Muscle of leg (tissue), 11 donors: Measurements from ENCODE around the gene FSIP2. TPM values are rescaled to one million over a fixed set of nuclear protein-coding genes. Genes with fewer than 3 reads are reported as not detected.
"Not testable (repeated sequence)": the region's sequence is repeated elsewhere in the genome, so short reads cannot be mapped to it uniquely, and the experiment has no call there.

Source experiments
- DNase-seq: peaks from one replicate; pipeline ENCODE4 v3.0.0; 2013
- H3K27ac ChIP-seq: one replicate; pipeline ENCODE4 v1.5.1; 2013; ENCODE audit warnings: mild to moderate bottlenecking, low read length, control low read depth
- H3K27me3 ChIP-seq: one replicate; pipeline ENCODE4 v1.6.1; 2013; ENCODE audit warnings: low read length; ENCODE audit not compliant: control insufficient read depth, insufficient read depth
- H3K36me3 ChIP-seq: one replicate; pipeline ENCODE4 v1.6.1; 2013; ENCODE audit warnings: low read length; ENCODE audit not compliant: control insufficient read depth, insufficient read depth
- H3K4me1 ChIP-seq: one replicate; pipeline ENCODE4 v1.6.1; 2013; ENCODE audit warnings: low read length; ENCODE audit not compliant: control insufficient read depth, insufficient read depth
- H3K4me3 ChIP-seq: one replicate; pipeline ENCODE4 v1.5.1; 2013; ENCODE audit warnings: low read length, control low read depth
- H3K9me3 ChIP-seq: replicated peaks from 2 replicates; pipeline ENCODE4 v1.6.1; 2013; ENCODE audit warnings: low read depth, low read length; ENCODE audit not compliant: control insufficient read depth
- WGBS: methylation state at CpG from one replicate; pipeline ENCODE4 v1.1.5; 2013; ENCODE audit warnings: missing lambda C conversion rate; ENCODE audit not compliant: insufficient coverage; 5-methylcytosine and 5-hydroxymethylcytosine counted together
- polyA plus RNA-seq, 8 donors: library from polyadenylated mRNA; unstranded; fragments of 120-200 nt; gene quantifications; one replicate each; pipeline versions ENCODE4 v1.2.1 to v1.2.3, GENCODE V29; 2013; ENCODE audit warnings: inconsistent platforms in 1 of 8, low replicate concordance in 1 of 8; ENCODE audit not compliant: insufficient read length in 8 of 8, insufficient read depth in 1 of 8
- total RNA-seq: library from RNA; stranded (reverse); fragments of 120-200 nt; gene quantifications from one replicate; pipeline ENCODE4 v1.2.4, GENCODE V29; 2013

Gene FSIP2
- total and polyA plus RNA-seq, 9 donors, result 0.63 to 2.6 (median 0.80) TPM

- Histone ChIP-seq H3K36me3 (no peaks in the 10 kb centered on the region), H3K4me1 (no peaks in the 10 kb centered on the region), H3K4me3 (no peak overlapping the region), H3K9me3 (no peaks in the 10 kb centered on the region), H3K27ac (no peak overlapping the region), H3K27me3 (no peaks in the 10 kb centered on the region)
- WGBS, result 88% methylated on average over 3 of the region's 4 CpGs
- DNase-seq, result no peak
These were observed 116.3 kb downstream of the FSIP2 start for GRCh38 chr2:185854885-185855284.

- Histone ChIP-seq H3K4me3 (no peak overlapping the region), H3K27ac (no peak overlapping the region), H3K27me3 (no peaks in the 10 kb centered on the region), H3K9me3 (no peaks in the 10 kb centered on the region), H3K4me1 (no peaks in the 10 kb centered on the region), H3K36me3 (no peaks in the 10 kb centered on the region)
- DNase-seq, result no peak
These were observed 119.1 kb downstream of the FSIP2 start for GRCh38 chr2:185857691-185858090.

- no peaks in the 10 kb centered on the region for H3K4me1 ChIP-seq
- H3K27me3 ChIP-seq, result no peaks in the 10 kb centered on the region
- no peak overlapping the region for H3K4me3 ChIP-seq
- H3K36me3 ChIP-seq, result no peaks in the 10 kb centered on the region
- no peak overlapping the region for H3K27ac ChIP-seq
- DNase-seq, result no peak
- H3K9me3 ChIP-seq, result no peaks in the 10 kb centered on the region
These were observed 120.9 kb downstream of the FSIP2 start for GRCh38 chr2:185859506-185859905.

GRCh38 chr2:185860321-185860720 lies 121.7 kb downstream of the FSIP2 start:
- H3K36me3 ChIP-seq, result no peaks in the 10 kb centered on the region

GRCh38 chr2:185862657-185863398 lies 124.2 kb downstream of the FSIP2 start:
- Histone ChIP-seq H3K27me3 (no peaks in the 10 kb centered on the region), H3K27ac (no peak overlapping the region), H3K36me3 (no peaks in the 10 kb centered on the region), H3K9me3 (no peaks in the 10 kb centered on the region), H3K4me3 (no peak overlapping the region), H3K4me1 (no peaks in the 10 kb centered on the region)
- DNase-seq, result no peak
- 86% methylated on average over 3 of the region's 7 CpGs for WGBS

More at GRCh38 chr2:185860321-185860720, 121.7 kb downstream of the FSIP2 start:
- no peaks in the 10 kb centered on the region for H3K27me3 ChIP-seq
- DNase-seq, result no peak
- no CpG with 5 or more reads among the region's 1 CpG for WGBS
- no peak overlapping the region for H3K4me3 ChIP-seq
- H3K9me3 ChIP-seq, result no peaks in the 10 kb centered on the region
- H3K4me1 ChIP-seq, result no peaks in the 10 kb centered on the region
- no peak overlapping the region for H3K27ac ChIP-seq

- not testable (repeated sequence) for DNase-seq, H3K4me1 ChIP-seq, H3K27ac ChIP-seq, H3K27me3 ChIP-seq, H3K36me3 ChIP-seq, H3K9me3 ChIP-seq, H3K4me3 ChIP-seq
- WGBS, result 88% methylated on average over 20 of the region's 31 CpGs
These were observed 126.1 kb downstream of the FSIP2 start for GRCh38 chr2:185864468-185865260.

GRCh38 chr2:185875136-185875931 lies 136.7 kb downstream of the FSIP2 start:
- no peaks in the 10 kb centered on the region for H3K9me3 ChIP-seq
- no peaks in the 10 kb centered on the region for H3K36me3 ChIP-seq
- H3K27me3 ChIP-seq, result no peaks in the 10 kb centered on the region
- no peaks in the 10 kb centered on the region for H3K4me1 ChIP-seq
- 79% methylated on average over 5 of the region's 7 CpGs for WGBS
- H3K27ac ChIP-seq, result no peak overlapping the region
- no peak overlapping the region for H3K4me3 ChIP-seq
- DNase-seq, result no peak

- Histone ChIP-seq H3K36me3 (no peaks in the 10 kb centered on the region), H3K27me3 (no peaks in the 10 kb centered on the region), H3K4me1 (no peaks in the 10 kb centered on the region), H3K9me3 (no peaks in the 10 kb centered on the region), H3K4me3 (no peak overlapping the region), H3K27ac (no peak overlapping the region)
- no peak for DNase-seq
- 89% methylated on average over 1 of the region's 3 CpGs for WGBS
These were observed 137.6 kb downstream of the FSIP2 start for GRCh38 chr2:185876234-185876633.

- no peak for DNase-seq
- Histone ChIP-seq H3K36me3 (no peaks in the 10 kb centered on the region), H3K4me1 (no peaks in the 10 kb centered on the region), H3K27ac (no peak overlapping the region), H3K9me3 (no peaks in the 10 kb centered on the region), H3K27me3 (no peaks in the 10 kb centered on the region), H3K4me3 (no peak overlapping the region)
- no CpG with 5 or more reads among the region's 2 CpGs for WGBS
These were observed 141.8 kb downstream of the FSIP2 start for GRCh38 chr2:185880396-185880795.
